ENCODE data around the gene JDP2. TPM values are rescaled to one million over a fixed set of nuclear protein-coding genes. Genes with fewer than 3 reads are reported as not detected.

Gene JDP2
- total and polyA plus RNA-seq, 2 of the 4 experiments (the other 2 are of a cell fraction) = 35.7 to 38.4 TPM

GRCh38 chr14:75494896-75495295, 67.1 kb downstream of the JDP2 start:
- Histone ChIP-seq H3K4me3 (ENCODE audit: insufficient read depth, low read depth, low read length) (no peak overlapping the region), H3K9ac (ENCODE audit: low read depth, low read length) (no peak overlapping the region), H2AFZ (replicated peaks; ENCODE audit: low read length, poor library complexity) (no peak overlapping the region), H3K9me3 (ENCODE audit: control insufficient read depth, insufficient read depth, low read length) (peaks cover 3% of the 10 kb centered on the region; the same call in 1 of the 2 replicates), H3K27me3 (ENCODE audit: control insufficient read depth, insufficient read depth, low read length) (peaks cover 21% of the 10 kb centered on the region), H4K5ac (ENCODE audit: low read depth, low read length) (no peak overlapping the region), H2BK15ac (ENCODE audit: low read depth, low read length) (no peak overlapping the region), H3K23ac (ENCODE audit: low read depth, low read length) (no peak overlapping the region), H3K27ac (ENCODE audit: insufficient read depth, low read length) (no peak overlapping the region), H2BK5ac (ENCODE audit: low read depth, low read length, poor library complexity, severe bottlenecking) (no peak overlapping the region), H2BK20ac (ENCODE audit: low read depth, low read length) (no peak overlapping the region), H2AK5ac (ENCODE audit: low read depth, low read length) (no peak overlapping the region), H2AK9ac (replicated peaks; ENCODE audit: low read depth, low read length, poor library complexity) (no peak overlapping the region), H4K20me1 (ENCODE audit: insufficient read depth, low read length) (no peaks in the 10 kb centered on the region), H3K18ac (ENCODE audit: low read depth, low read length) (no peak overlapping the region), H3K79me1 (ENCODE audit: low read depth in 1 of 2, low read length in 2 of 2) (no peaks in the 10 kb centered on the region), H3K56ac (ENCODE audit: extremely low read depth, insufficient read depth, low read length) (no peak overlapping the region), H3K4ac (ENCODE audit: low read depth, low read length) (no peak overlapping the region), H4K8ac (ENCODE audit: low read depth in 2 of 2, low read length in 2 of 2) (no peak overlapping the region), H3K4me2 (ENCODE audit: low read depth, low read length) (no peak overlapping the region), H3K4me1 (ENCODE audit: control insufficient read depth, insufficient read depth, low read length) (no peaks in the 10 kb centered on the region), H3K9me1 (ENCODE audit: insufficient read depth, low read length) (no peaks in the 10 kb centered on the region), H3K36me3 (ENCODE audit: control insufficient read depth, insufficient read depth, low read length) (no peaks in the 10 kb centered on the region), H3K14ac (replicated peaks; ENCODE audit: low read depth, low read length) (no peak overlapping the region), H4K91ac (ENCODE audit: insufficient read depth, low read depth, low read length) (no peak overlapping the region), H2BK120ac (ENCODE audit: low read depth, low read length) (no peak overlapping the region)
- DNase-seq (no peak), ATAC-seq (ENCODE audit: low read depth) (no peak)
- dilution Hi-C loops (cut with HindIII; ENCODE audit: low sequenced_read_pairs, unreplicated experiment) (no loop called here), intact Hi-C loops (cut with micrococcal nuclease) (no loop called here), in situ Hi-C loops (cut with MboI; ENCODE audit: low sequenced_read_pairs) (no loop called here)
- CTCF ChIA-PET = no interaction called here
- WGBS, 2 experiments (ENCODE audit: extremely low coverage in 2 of 2, insufficient read length in 1 of 2) = no CpG with 5 or more reads among the region's 5 CpGs
- POLR2A ChIA-PET (ENCODE audit: unreplicated experiment) = no interaction called here
- TF ChIP-seq CTCF (conservative IDR thresholded peaks at IDR 0.05; ENCODE audit: low read depth, low read length) (no peak), NFE2L2 (IDR thresholded peaks at IDR 0.05; ENCODE audit: low read depth, low read length) (no peak), SMC3 (IDR thresholded peaks at IDR 0.05; ENCODE audit: low read depth, low read length) (no peak), CHD1 (IDR thresholded peaks at IDR 0.05; ENCODE audit: low read depth, low read length) (no peak), FOS (IDR thresholded peaks at IDR 0.05; ENCODE audit: low read depth, low read length) (no peak), MAZ (IDR thresholded peaks at IDR 0.05; ENCODE audit: borderline replicate concordance, low read depth, low read length) (no peak), USF2 (IDR thresholded peaks at IDR 0.05; ENCODE audit: low read depth, low read length) (no peak), RAD21 (IDR thresholded peaks at IDR 0.05; ENCODE audit: low read length) (no peak), BHLHE40 (IDR thresholded peaks at IDR 0.05; ENCODE audit: low read depth, low read length) (no peak), MAFK (IDR thresholded peaks at IDR 0.05; ENCODE audit: low read depth, low read length) (no peak), ELK1 (IDR thresholded peaks at IDR 0.05; ENCODE audit: borderline replicate concordance, low read depth, low read length) (no peak), POLR2A (IDR thresholded peaks at IDR 0.05; ENCODE audit: low read depth, low read length) (no peak), MXI1 (IDR thresholded peaks at IDR 0.05; ENCODE audit: borderline replicate concordance, low read depth, low read length) (no peak), RFX5 (IDR thresholded peaks at IDR 0.05; ENCODE audit: low read depth, low read length) (no peak), RCOR1 (IDR thresholded peaks at IDR 0.05; ENCODE audit: insufficient replicate concordance, low read length) (no peak), CEBPB (IDR thresholded peaks at IDR 0.05; ENCODE audit: low read depth, low read length) (no peak)
- BruUV-seq (replicated peaks) = no TSS peak
